ENCODE results near the gene ABCB8.

DNA sequence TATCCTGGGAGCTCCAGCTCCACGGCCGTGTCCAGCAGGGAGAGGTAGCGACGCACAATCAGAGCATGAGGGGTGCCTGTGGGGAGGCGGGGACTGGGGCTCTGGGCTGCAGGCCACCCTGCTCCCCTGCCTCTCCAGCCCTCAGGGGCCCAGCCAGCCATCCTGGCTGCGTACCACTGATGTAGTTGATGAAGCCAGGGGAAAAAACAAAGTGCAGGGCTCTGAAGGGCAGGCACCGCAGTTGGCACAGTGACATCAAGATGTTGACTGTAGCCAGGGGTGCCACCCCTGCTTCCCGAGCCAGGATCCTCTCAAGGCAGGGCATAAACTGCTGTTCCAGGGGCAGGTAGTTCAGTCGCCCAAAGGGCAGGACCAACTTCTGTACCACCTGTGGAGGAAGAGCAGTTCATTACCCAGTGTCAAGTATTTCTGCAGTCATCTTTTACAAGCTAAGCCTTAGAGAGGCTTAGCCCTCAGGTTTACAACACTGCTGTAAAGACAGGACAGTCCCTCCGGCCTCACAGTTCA lies 49.5 kb downstream of the ABCB8 start:
- TF ChIP-seq, protein P1, sequence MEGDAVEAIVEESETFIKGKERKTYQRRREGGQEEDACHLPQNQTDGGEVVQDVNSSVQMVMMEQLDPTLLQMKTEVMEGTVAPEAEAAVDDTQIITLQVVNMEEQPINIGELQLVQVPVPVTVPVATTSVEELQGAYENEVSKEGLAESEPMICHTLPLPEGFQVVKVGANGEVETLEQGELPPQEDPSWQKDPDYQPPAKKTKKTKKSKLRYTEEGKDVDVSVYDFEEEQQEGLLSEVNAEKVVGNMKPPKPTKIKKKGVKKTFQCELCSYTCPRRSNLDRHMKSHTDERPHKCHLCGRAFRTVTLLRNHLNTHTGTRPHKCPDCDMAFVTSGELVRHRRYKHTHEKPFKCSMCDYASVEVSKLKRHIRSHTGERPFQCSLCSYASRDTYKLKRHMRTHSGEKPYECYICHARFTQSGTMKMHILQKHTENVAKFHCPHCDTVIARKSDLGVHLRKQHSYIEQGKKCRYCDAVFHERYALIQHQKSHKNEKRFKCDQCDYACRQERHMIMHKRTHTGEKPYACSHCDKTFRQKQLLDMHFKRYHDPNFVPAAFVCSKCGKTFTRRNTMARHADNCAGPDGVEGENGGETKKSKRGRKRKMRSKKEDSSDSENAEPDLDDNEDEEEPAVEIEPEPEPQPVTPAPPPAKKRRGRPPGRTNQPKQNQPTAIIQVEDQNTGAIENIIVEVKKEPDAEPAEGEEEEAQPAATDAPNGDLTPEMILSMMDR (conservative IDR thresholded peaks at IDR 0.05; ENCODE audit: low read depth, low read length): no peak
- no peak for TF ChIP-seq RFX5 (IDR thresholded peaks at IDR 0.05; ENCODE audit: low read depth, low read length)
- TF ChIP-seq RAD21 (IDR thresholded peaks at IDR 0.05; ENCODE audit: low read length): no peak
- no peak for TF ChIP-seq POLR2A (IDR thresholded peaks at IDR 0.05; ENCODE audit: low read depth, low read length)
- no peak for TF ChIP-seq FOS (IDR thresholded peaks at IDR 0.05; ENCODE audit: low read depth, low read length)
- no peak for TF ChIP-seq CEBPB (IDR thresholded peaks at IDR 0.05; ENCODE audit: low read depth, low read length)
- TF ChIP-seq CHD1 (IDR thresholded peaks at IDR 0.05; ENCODE audit: low read depth, low read length): no peak
- no peak for TF ChIP-seq MAZ (IDR thresholded peaks at IDR 0.05; ENCODE audit: borderline replicate concordance, low read depth, low read length)
- TF ChIP-seq, protein P2, sequence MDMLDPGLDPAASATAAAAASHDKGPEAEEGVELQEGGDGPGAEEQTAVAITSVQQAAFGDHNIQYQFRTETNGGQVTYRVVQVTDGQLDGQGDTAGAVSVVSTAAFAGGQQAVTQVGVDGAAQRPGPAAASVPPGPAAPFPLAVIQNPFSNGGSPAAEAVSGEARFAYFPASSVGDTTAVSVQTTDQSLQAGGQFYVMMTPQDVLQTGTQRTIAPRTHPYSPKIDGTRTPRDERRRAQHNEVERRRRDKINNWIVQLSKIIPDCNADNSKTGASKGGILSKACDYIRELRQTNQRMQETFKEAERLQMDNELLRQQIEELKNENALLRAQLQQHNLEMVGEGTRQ (IDR thresholded peaks at IDR 0.05; ENCODE audit: low read depth, low read length): no peak
- no peak for TF ChIP-seq MXI1 (IDR thresholded peaks at IDR 0.05; ENCODE audit: borderline replicate concordance, low read depth, low read length)
- no peak for TF ChIP-seq MAFK (IDR thresholded peaks at IDR 0.05; ENCODE audit: low read depth, low read length)
- TF ChIP-seq NFE2L2 (IDR thresholded peaks at IDR 0.05; ENCODE audit: low read depth, low read length): no peak
- TF ChIP-seq SMC3 (IDR thresholded peaks at IDR 0.05; ENCODE audit: low read depth, low read length): no peak
- TF ChIP-seq, protein P3, sequence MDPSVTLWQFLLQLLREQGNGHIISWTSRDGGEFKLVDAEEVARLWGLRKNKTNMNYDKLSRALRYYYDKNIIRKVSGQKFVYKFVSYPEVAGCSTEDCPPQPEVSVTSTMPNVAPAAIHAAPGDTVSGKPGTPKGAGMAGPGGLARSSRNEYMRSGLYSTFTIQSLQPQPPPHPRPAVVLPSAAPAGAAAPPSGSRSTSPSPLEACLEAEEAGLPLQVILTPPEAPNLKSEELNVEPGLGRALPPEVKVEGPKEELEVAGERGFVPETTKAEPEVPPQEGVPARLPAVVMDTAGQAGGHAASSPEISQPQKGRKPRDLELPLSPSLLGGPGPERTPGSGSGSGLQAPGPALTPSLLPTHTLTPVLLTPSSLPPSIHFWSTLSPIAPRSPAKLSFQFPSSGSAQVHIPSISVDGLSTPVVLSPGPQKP (IDR thresholded peaks at IDR 0.05; ENCODE audit: borderline replicate concordance, low read depth, low read length): no peak
